ENCODE measurements around the gene ATXN10. TPM values are rescaled to one million over a fixed set of nuclear protein-coding genes. Genes with fewer than 3 reads are reported as not detected.

Gene ATXN10
- polyA plus RNA-seq, 3 donors = 60.1 to 106 (median 92.4) TPM

GRCh38 chr22:45834241-45834640 is 162.6 kb downstream of the ATXN10 start:
- no peak overlapping the region for H2AFZ ChIP-seq (ENCODE audit: insufficient read depth, low read depth, low read length, poor library complexity, severe bottlenecking)
- H4K20me1 ChIP-seq (ENCODE audit: insufficient read depth, low read length) = no peaks in the 10 kb centered on the region
- no peak overlapping the region for H3K9ac ChIP-seq (ENCODE audit: insufficient read depth, low read length, poor library complexity, severe bottlenecking)
- no peak overlapping the region for H3K4me3 ChIP-seq (replicated peaks in 1 of 3; ENCODE audit: low read depth in 2 of 3, low read length in 3 of 3)
- no peaks in the 10 kb centered on the region for H3K27me3 Mint-ChIP-seq (ENCODE audit: low read depth in 3 of 3)
- H3K4me1 Mint-ChIP-seq = no peaks in the 10 kb centered on the region
- H3K36me3 Mint-ChIP-seq = peaks cover 16 to 23% of the 10 kb centered on the region in 2 donors
- no peak for DNase-seq
- H3K4me2 ChIP-seq (replicated peaks; ENCODE audit: extremely low read depth, low read length, poor library complexity, severe bottlenecking) = no peak overlapping the region
- no peak overlapping the region for H3K4me3 Mint-ChIP-seq
- no peaks in the 10 kb centered on the region for H3K4me1 ChIP-seq (ENCODE audit: control insufficient read depth in 1 of 2, insufficient read depth in 2 of 2, low read length in 2 of 2)
- WGBS (ENCODE audit: insufficient coverage) = 100% methylated on average over 1 of the region's 5 CpGs
- H3K9me3 Mint-ChIP-seq = no peaks in the 10 kb centered on the region
- no peaks in the 10 kb centered on the region for H3K27me3 ChIP-seq (ENCODE audit: control insufficient read depth in 2 of 2, insufficient read depth in 2 of 2, low read length in 2 of 2)
- H3K27ac ChIP-seq (ENCODE audit: low read depth in 1 of 2, low read length in 2 of 2) = no peak overlapping the region
- intact Hi-C loops (cut with micrococcal nuclease) = no loop called here
- no peak overlapping the region for H3K27ac Mint-ChIP-seq
- no peak for TF ChIP-seq CTCF (IDR thresholded peaks at IDR 0.05)
- H3K9me3 ChIP-seq (replicated peaks in 1 of 2; ENCODE audit: control insufficient read depth in 1 of 2, insufficient read depth in 1 of 2, low read length in 2 of 2) = no peaks in the 10 kb centered on the region
- peaks cover 0 to 29% of the 10 kb centered on the region in 2 donors for H3K36me3 ChIP-seq (replicated peaks in 1 of 2; ENCODE audit: control insufficient read depth in 1 of 2, insufficient read depth in 2 of 2, low read length in 2 of 2)
- H3K79me2 ChIP-seq (ENCODE audit: insufficient read depth, low read length) = no peaks in the 10 kb centered on the region

GRCh38 chr22:45834795-45835194 is 163.2 kb downstream of the ATXN10 start:
- no peaks in the 10 kb centered on the region for H3K4me1 Mint-ChIP-seq
- Histone ChIP-seq H3K27ac (ENCODE audit: low read depth in 1 of 2, low read length in 2 of 2) (no peak overlapping the region), H3K27me3 (ENCODE audit: control insufficient read depth in 2 of 2, insufficient read depth in 2 of 2, low read length in 2 of 2) (no peaks in the 10 kb centered on the region), H4K20me1 (ENCODE audit: insufficient read depth, low read length) (no peaks in the 10 kb centered on the region), H3K36me3 (replicated peaks in 1 of 2; ENCODE audit: control insufficient read depth in 1 of 2, insufficient read depth in 2 of 2, low read length in 2 of 2) (peaks cover 0 to 34% of the 10 kb centered on the region in 2 donors), H3K4me3 (replicated peaks in 1 of 3; ENCODE audit: low read depth in 2 of 3, low read length in 3 of 3) (no peak overlapping the region), H3K9me3 (replicated peaks in 1 of 2; ENCODE audit: control insufficient read depth in 1 of 2, insufficient read depth in 1 of 2, low read length in 2 of 2) (no peaks in the 10 kb centered on the region), H3K79me2 (ENCODE audit: insufficient read depth, low read length) (no peaks in the 10 kb centered on the region), H3K4me2 (replicated peaks; ENCODE audit: extremely low read depth, low read length, poor library complexity, severe bottlenecking) (no peak overlapping the region), H3K4me1 (ENCODE audit: control insufficient read depth in 1 of 2, insufficient read depth in 2 of 2, low read length in 2 of 2) (no peaks in the 10 kb centered on the region), H2AFZ (ENCODE audit: insufficient read depth, low read depth, low read length, poor library complexity, severe bottlenecking) (no peak overlapping the region), H3K9ac (ENCODE audit: insufficient read depth, low read length, poor library complexity, severe bottlenecking) (no peak overlapping the region)
- no peak overlapping the region for H3K4me3 Mint-ChIP-seq
- WGBS (ENCODE audit: insufficient coverage) = 97% methylated on average over 10 of the region's 10 CpGs
- peaks cover 16 to 28% of the 10 kb centered on the region in 2 donors for H3K36me3 Mint-ChIP-seq
- H3K27me3 Mint-ChIP-seq (ENCODE audit: low read depth in 3 of 3) = no peaks in the 10 kb centered on the region
- TF ChIP-seq CTCF (IDR thresholded peaks at IDR 0.05) = no peak
- no peak overlapping the region for H3K27ac Mint-ChIP-seq
- intact Hi-C loops (cut with micrococcal nuclease) = no loop called here
- H3K9me3 Mint-ChIP-seq = no peaks in the 10 kb centered on the region
- no peak for DNase-seq

Measured in CD14-positive monocyte (primary cell).